Spleen (tissue), 7 donors: ENCODE measurements around the gene FBN2.

ENCODE experiments used
- CTCF ChIP-seq, 11 experiments: fragments of 200-600 bp in 7 of 11; fragments of 450-650 bp in 4 of 11; sonication (generic) in 4 of 11; IDR thresholded peaks in 8 of 11; conservative IDR thresholded peaks in 3 of 11; 1 replicate in 7 of 11; 2 replicates in 4 of 11; pipeline versions ENCODE4 v1.4.0 to v1.8.0; 2016 to 2021; ENCODE audit warnings: antibody characterized with exemption in 11 of 11, inconsistent platforms in 4 of 11, mild to moderate bottlenecking in 1 of 11
- POLR2AphosphoS5 ChIP-seq, 3 donors: sonication (generic); formaldehyde crosslinking; IDR thresholded peaks; one replicate each; pipeline ENCODE4 v1.5.1; 2017; ENCODE audit warnings: antibody characterized with exemption in 3 of 3
- donor health status: DM: no; HTN: no; CAD: no; lungs with moderate emphysema.
- donor health status: DM: no; HTN: no; CAD: no.
- donor health status: DM: no; HTN: no; CAD: no.

- TF ChIP-seq CTCF (IDR thresholded peaks at IDR 0.05 in 8 of 11, conservative IDR thresholded peaks at IDR 0.05 in 3 of 11) (no peak), POLR2AphosphoS5 (IDR thresholded peaks at IDR 0.05) (no peak)
These were observed 233.3 kb downstream of the FBN2 start for GRCh38 chr5:128304791-128305190.
